Inflammatory macrophage (primary cell): ENCODE measurements around the gene PTTG1IP.
"Not testable (repeated sequence)": the region's sequence is repeated elsewhere in the genome, so short reads cannot be mapped to it uniquely, and the experiment has no call there.

Experiments
- DNase-seq, 2 donors: peaks; one replicate each; pipeline ENCODE4 v3.0.0-alpha.2; 2020 to 2022

PTTG1IP gene

GRCh38 chr21:44842721-44843445 lies 30.6 kb downstream of the PTTG1IP start:
- no peak for DNase-seq

GRCh38 chr21:44842087-44842486 lies 31.4 kb downstream of the PTTG1IP start:
- DNase-seq = no peak

- DNase-seq = no peak
Observed at GRCh38 chr21:44840771-44841170, 32.7 kb downstream of the PTTG1IP start.

- DNase-seq = no peak
Observed at GRCh38 chr21:44838951-44839350, 34.5 kb downstream of the PTTG1IP start.

GRCh38 chr21:44838039-44838895 lies 35.2 kb downstream of the PTTG1IP start:
- no peak for DNase-seq

GRCh38 chr21:44837537-44837936 lies 36.0 kb downstream of the PTTG1IP start:
- no peak for DNase-seq

- peak; percentile 41 to 78 for DNase-seq
Observed at GRCh38 chr21:44836666-44837471, 36.6 kb downstream of the PTTG1IP start.

- DNase-seq = no peak
Observed at GRCh38 chr21:44836349-44836665, 37.2 kb downstream of the PTTG1IP start.

GRCh38 chr21:44835647-44835973 lies 37.9 kb downstream of the PTTG1IP start:
- DNase-seq = no peak

- DNase-seq = no peak
Observed at GRCh38 chr21:44834951-44835646, 38.4 kb downstream of the PTTG1IP start.

GRCh38 chr21:44834231-44834950 lies 39.1 kb downstream of the PTTG1IP start:
- peak in 1 of 2 donors; percentile 29 for DNase-seq

- no peak for DNase-seq
Observed at GRCh38 chr21:44833663-44834062, 39.8 kb downstream of the PTTG1IP start.

GRCh38 chr21:44832516-44833255 lies 40.8 kb downstream of the PTTG1IP start:
- not testable (repeated sequence) for DNase-seq

- no peak for DNase-seq
Observed at GRCh38 chr21:44831227-44831860, 42.1 kb downstream of the PTTG1IP start.

- DNase-seq = no peak
Observed at GRCh38 chr21:44829507-44830092, 43.9 kb downstream of the PTTG1IP start.

GRCh38 chr21:44828362-44829056 lies 45.0 kb downstream of the PTTG1IP start:
- DNase-seq = no peak

- peak; percentile 23 to 57 for DNase-seq
Observed at GRCh38 chr21:44823179-44823660, 50.3 kb downstream of the PTTG1IP start.

GRCh38 chr21:44822484-44823178 lies 50.9 kb downstream of the PTTG1IP start:
- no peak for DNase-seq

- DNase-seq = no peak
Observed at GRCh38 chr21:44820851-44821250, 52.6 kb downstream of the PTTG1IP start.
